Nephron progenitor cell (in vitro differentiated cells): ENCODE measurements around the gene CPM.

Experiments used
- DNase-seq: peaks from one replicate; pipeline ENCODE4 v3.0.0; 2021
- H3K27ac Mint-ChIP-seq: 2 replicates; pipeline ENCODE4 v1.8.0; 2021; ENCODE audit warnings: mild to moderate bottlenecking, moderate library complexity, mixed read lengths
- H3K27me3 Mint-ChIP-seq: 2 replicates; pipeline ENCODE4 v1.8.0; 2021; ENCODE audit warnings: mild to moderate bottlenecking, low read depth, mixed read lengths; ENCODE audit not compliant: poor library complexity
- H3K36me3 Mint-ChIP-seq: 2 replicates; pipeline ENCODE4 v1.8.0; 2021; ENCODE audit warnings: low read depth, mixed read lengths
- H3K4me1 Mint-ChIP-seq: 2 replicates; pipeline ENCODE4 v1.8.0; 2021; ENCODE audit warnings: mixed read lengths
- H3K4me3 Mint-ChIP-seq: 2 replicates; pipeline ENCODE4 v1.8.0; 2021; ENCODE audit warnings: mild to moderate bottlenecking, moderate library complexity, mixed read lengths
- H3K9me3 Mint-ChIP-seq: 2 replicates; pipeline ENCODE4 v1.8.0; 2021; ENCODE audit warnings: mild to moderate bottlenecking, moderate library complexity, mixed read lengths
- CTCF ChIP-seq: fragments of 200-600 bp; sonication (generic); IDR thresholded peaks from 2 replicates; pipeline ENCODE4 v1.5.0; 2021; ENCODE audit warnings: antibody characterized with exemption

The CPM gene

GRCh38 chr12:68910128-68910527 lies 22.8 kb downstream of the CPM start:
- no peaks in the 10 kb centered on the region for H3K4me1 Mint-ChIP-seq
- no peaks in the 10 kb centered on the region for H3K9me3 Mint-ChIP-seq
- no peak for DNase-seq
- H3K36me3 Mint-ChIP-seq = no peaks in the 10 kb centered on the region
- H3K4me3 Mint-ChIP-seq = no peak overlapping the region
- peaks cover 5% of the 10 kb centered on the region for H3K27me3 Mint-ChIP-seq
- no peak for TF ChIP-seq CTCF
- H3K27ac Mint-ChIP-seq = no peak overlapping the region

- H3K4me1 Mint-ChIP-seq = peaks cover 8% of the 10 kb centered on the region
- no peaks in the 10 kb centered on the region for H3K36me3 Mint-ChIP-seq
- DNase-seq = no peak
- H3K27ac Mint-ChIP-seq = no peak overlapping the region
- no peaks in the 10 kb centered on the region for H3K9me3 Mint-ChIP-seq
- peaks cover 5% of the 10 kb centered on the region for H3K27me3 Mint-ChIP-seq
- TF ChIP-seq CTCF = no peak
- no peak overlapping the region for H3K4me3 Mint-ChIP-seq
Measured at GRCh38 chr12:68908076-68908475, 24.9 kb downstream of the CPM start.

- Mint-ChIP-seq H3K36me3 (no peaks in the 10 kb centered on the region), H3K4me3 (no peak overlapping the region), H3K9me3 (no peaks in the 10 kb centered on the region), H3K4me1 (peaks cover 30% of the 10 kb centered on the region), H3K27me3 (peaks cover 5% of the 10 kb centered on the region), H3K27ac (no peak overlapping the region)
- DNase-seq = no peak
- no peak for TF ChIP-seq CTCF
Measured at GRCh38 chr12:68905733-68906132, 27.2 kb downstream of the CPM start.

GRCh38 chr12:68904351-68904962 lies 28.5 kb downstream of the CPM start:
- no peak for DNase-seq
- peaks cover 7% of the 10 kb centered on the region for H3K9me3 Mint-ChIP-seq
- no peak overlapping the region for H3K27ac Mint-ChIP-seq
- no peaks in the 10 kb centered on the region for H3K36me3 Mint-ChIP-seq
- H3K27me3 Mint-ChIP-seq = peaks cover 5% of the 10 kb centered on the region
- no peak for TF ChIP-seq CTCF
- peaks cover 32% of the 10 kb centered on the region for H3K4me1 Mint-ChIP-seq
- H3K4me3 Mint-ChIP-seq = no peak overlapping the region

- Mint-ChIP-seq H3K4me1 (peaks cover 37% of the 10 kb centered on the region), H3K4me3 (no peak overlapping the region), H3K36me3 (no peaks in the 10 kb centered on the region), H3K9me3 (peaks cover 8% of the 10 kb centered on the region), H3K27ac (no peak overlapping the region), H3K27me3 (peaks cover 5% of the 10 kb centered on the region)
- DNase-seq = no peak
- TF ChIP-seq CTCF = no peak
Measured at GRCh38 chr12:68903511-68903910, 29.5 kb downstream of the CPM start.

GRCh38 chr12:68901551-68901950 lies 31.4 kb downstream of the CPM start:
- no peak overlapping the region for H3K27ac Mint-ChIP-seq
- H3K4me3 Mint-ChIP-seq = no peak overlapping the region
- peaks cover 56% of the 10 kb centered on the region for H3K4me1 Mint-ChIP-seq
- peaks cover 8% of the 10 kb centered on the region for H3K9me3 Mint-ChIP-seq
- no peaks in the 10 kb centered on the region for H3K36me3 Mint-ChIP-seq
- no peak for TF ChIP-seq CTCF
- no peaks in the 10 kb centered on the region for H3K27me3 Mint-ChIP-seq
- no peak for DNase-seq
